ENCODE measurements around the gene EMP1. TPM values are rescaled to one million over a fixed set of nuclear protein-coding genes. Genes with fewer than 3 reads are reported as not detected.

EMP1 gene
- total and polyA plus RNA-seq, 2 of the 13 experiments (the other 11 are each of a cell fraction or from before 2014, with no cell fraction given), result 0.13 to 0.61 TPM

DNA sequence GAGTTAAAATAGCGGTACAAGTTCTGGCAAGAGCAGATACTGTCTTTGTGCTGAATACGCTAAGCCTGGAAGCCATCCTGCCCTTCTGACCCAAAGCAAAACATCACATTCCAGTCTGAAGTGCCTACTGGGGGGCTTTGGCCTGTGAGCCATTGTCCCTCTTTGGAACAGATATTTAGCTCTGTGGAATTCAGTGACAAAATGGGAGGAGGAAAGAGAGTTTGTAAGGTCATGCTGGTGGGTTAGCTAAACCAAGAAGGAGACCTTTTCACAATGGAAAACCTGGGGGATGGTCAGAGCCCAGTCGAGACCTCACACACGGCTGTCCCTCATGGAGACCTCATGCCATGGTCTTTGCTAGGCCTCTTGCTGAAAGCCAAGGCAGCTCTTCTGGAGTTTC is 18.5 kb downstream of the EMP1 start:
- in situ Hi-C loops (cut with HindIII; ENCODE audit: extremely low pct_ligation_motif_present, low pct_unique_long_range_greater_than_20kb) (loop anchor here (25.0 kb wide), 1 partner anchor 428 kb away; the partner anchor contains the start of gene APOLD1), intact Hi-C loops (cut with micrococcal nuclease; ENCODE audit: unreplicated experiment) (loop anchor here (10.0 kb wide), 1 partner anchor 410 kb away; no protein-coding TSS in a partner anchor)
- Histone ChIP-seq H2AFZ (ENCODE audit: low read length) (no peak overlapping the region), H3K9ac (ENCODE audit: insufficient read depth, low read depth, low read length) (no peak overlapping the region), H3K36me3 (replicated peaks in 1 of 2; ENCODE audit: control insufficient read depth in 1 of 2, insufficient read depth in 2 of 2, low read length in 2 of 2) (no peaks in the 10 kb centered on the region), H3K4me2 (ENCODE audit: low read depth, low read length) (no peak overlapping the region), H4K20me1 (ENCODE audit: insufficient read depth, low read length) (no peaks in the 10 kb centered on the region), H3K27me3 (ENCODE audit: control insufficient read depth in 1 of 2, insufficient read depth in 2 of 2, low read length in 2 of 2) (peaks cover 0 to 6% of the 10 kb centered on the region in 2 experiments; a peak in 2 of 5 replicates), H3K4me3 (replicated peaks in 1 of 3; ENCODE audit: insufficient read depth in 1 of 3, low read depth in 2 of 3, low read length in 3 of 3) (no peak overlapping the region), H3K27ac (ENCODE audit: extremely low read length, insufficient read depth, low read length) (no peak overlapping the region), H3K79me2 (ENCODE audit: insufficient read depth, low read length) (no peaks in the 10 kb centered on the region), H3K9me3 (ENCODE audit: low read length) (no peaks in the 10 kb centered on the region), H3K4me1 (ENCODE audit: insufficient read depth, low read length) (peaks cover 7% of the 10 kb centered on the region)
- no peak for ATAC-seq
- FAIRE-seq, result no peak
- ChIA-PET POLR2A (no interaction called here), CTCF (ENCODE audit: low intra/inter-chr PET ratio, low total read pairs) (no interaction called here)
- BruUV-seq (replicated peaks), result no TSS peak
- WGBS (ENCODE audit: low lambda C conversion rate), result 15% methylated on average over 4 of the region's 4 CpGs
- TF ChIP-seq ZNF451 (CRISPR knock-in tag; IDR thresholded peaks at IDR 0.05), result no peak
- TF ChIP-seq TCF7L2 (IDR thresholded peaks at IDR 0.05; ENCODE audit: low read depth, low read length), result no peak
- TF ChIP-seq, protein P1, sequence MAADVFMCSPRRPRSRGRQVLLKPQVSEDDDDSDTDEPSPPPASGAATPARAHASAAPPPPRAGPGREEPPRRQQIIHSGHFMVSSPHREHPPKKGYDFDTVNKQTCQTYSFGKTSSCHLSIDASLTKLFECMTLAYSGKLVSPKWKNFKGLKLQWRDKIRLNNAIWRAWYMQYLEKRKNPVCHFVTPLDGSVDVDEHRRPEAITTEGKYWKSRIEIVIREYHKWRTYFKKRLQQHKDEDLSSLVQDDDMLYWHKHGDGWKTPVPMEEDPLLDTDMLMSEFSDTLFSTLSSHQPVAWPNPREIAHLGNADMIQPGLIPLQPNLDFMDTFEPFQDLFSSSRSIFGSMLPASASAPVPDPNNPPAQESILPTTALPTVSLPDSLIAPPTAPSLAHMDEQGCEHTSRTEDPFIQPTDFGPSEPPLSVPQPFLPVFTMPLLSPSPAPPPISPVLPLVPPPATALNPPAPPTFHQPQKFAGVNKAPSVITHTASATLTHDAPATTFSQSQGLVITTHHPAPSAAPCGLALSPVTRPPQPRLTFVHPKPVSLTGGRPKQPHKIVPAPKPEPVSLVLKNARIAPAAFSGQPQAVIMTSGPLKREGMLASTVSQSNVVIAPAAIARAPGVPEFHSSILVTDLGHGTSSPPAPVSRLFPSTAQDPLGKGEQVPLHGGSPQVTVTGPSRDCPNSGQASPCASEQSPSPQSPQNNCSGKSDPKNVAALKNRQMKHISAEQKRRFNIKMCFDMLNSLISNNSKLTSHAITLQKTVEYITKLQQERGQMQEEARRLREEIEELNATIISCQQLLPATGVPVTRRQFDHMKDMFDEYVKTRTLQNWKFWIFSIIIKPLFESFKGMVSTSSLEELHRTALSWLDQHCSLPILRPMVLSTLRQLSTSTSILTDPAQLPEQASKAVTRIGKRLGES (CRISPR knock-in tag; IDR thresholded peaks at IDR 0.05; ENCODE audit: borderline replicate concordance), result no peak
- TF ChIP-seq, protein P2, sequence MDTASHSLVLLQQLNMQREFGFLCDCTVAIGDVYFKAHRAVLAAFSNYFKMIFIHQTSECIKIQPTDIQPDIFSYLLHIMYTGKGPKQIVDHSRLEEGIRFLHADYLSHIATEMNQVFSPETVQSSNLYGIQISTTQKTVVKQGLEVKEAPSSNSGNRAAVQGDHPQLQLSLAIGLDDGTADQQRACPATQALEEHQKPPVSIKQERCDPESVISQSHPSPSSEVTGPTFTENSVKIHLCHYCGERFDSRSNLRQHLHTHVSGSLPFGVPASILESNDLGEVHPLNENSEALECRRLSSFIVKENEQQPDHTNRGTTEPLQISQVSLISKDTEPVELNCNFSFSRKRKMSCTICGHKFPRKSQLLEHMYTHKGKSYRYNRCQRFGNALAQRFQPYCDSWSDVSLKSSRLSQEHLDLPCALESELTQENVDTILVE (CRISPR knock-in tag; IDR thresholded peaks at IDR 0.05), result no peak
- TF ChIP-seq FOSL2 (CRISPR knock-in tag; IDR thresholded peaks at IDR 0.05), result no peak
- no peak for TF ChIP-seq ARNT (IDR thresholded peaks at IDR 0.05)
- no peak for TF ChIP-seq ZNF616 (CRISPR knock-in tag; IDR thresholded peaks at IDR 0.05; ENCODE audit: low read depth)
- no peak for TF ChIP-seq MED1 (CRISPR knock-in tag; IDR thresholded peaks at IDR 0.05)
- DNase-seq (ENCODE audit: low spot score), result no peak

All from HepG2 (cell line).